IMR-90 (cell line): Measurements from ENCODE around the gene ZNF282.

ENCODE experiments used
- BHLHE40 ChIP-seq: fragments of 150-350 bp; IDR thresholded peaks from 2 replicates; pipeline ENCODE4 v1.6.1; 2016; ENCODE audit warnings: mild to moderate bottlenecking, low read depth, low read length
- CEBPB ChIP-seq: IDR thresholded peaks from 2 replicates; pipeline ENCODE4 v1.6.1; 2012; ENCODE audit warnings: low read depth, low read length, improper control_type of control experiment
- CHD1 ChIP-seq: IDR thresholded peaks from 2 replicates; pipeline ENCODE4 v1.6.1; 2012; ENCODE audit warnings: low read depth, low read length, improper control_type of control experiment
- CTCF ChIP-seq: conservative IDR thresholded peaks from 2 replicates; pipeline ENCODE4 v1.5.1; 2012; ENCODE audit warnings: mild to moderate bottlenecking, low read depth, low read length, improper control_type of control experiment
- FOS ChIP-seq: fragments of 150-350 bp; IDR thresholded peaks from 2 replicates; pipeline ENCODE4 v1.6.1; 2016; ENCODE audit warnings: low read depth, low read length
- MAZ ChIP-seq: IDR thresholded peaks from 2 replicates; pipeline ENCODE4 v1.6.1; 2012; ENCODE audit warnings: low read depth, mild to moderate bottlenecking, low read length, improper control_type of control experiment, moderate library complexity, borderline replicate concordance
- MXI1 ChIP-seq: IDR thresholded peaks from 2 replicates; pipeline ENCODE4 v1.6.1; 2012; ENCODE audit warnings: low read depth, mild to moderate bottlenecking, low read length, moderate library complexity, borderline replicate concordance
- NFE2L2 ChIP-seq: fragments of 150-350 bp; IDR thresholded peaks from 2 replicates; pipeline ENCODE4 v1.6.1; 2016; ENCODE audit warnings: low read depth, mild to moderate bottlenecking, low read length
- POLR2A ChIP-seq: IDR thresholded peaks from 2 replicates; pipeline ENCODE4 v1.6.1; 2012; ENCODE audit warnings: mild to moderate bottlenecking, low read depth, low read length
- RAD21 ChIP-seq: IDR thresholded peaks from 2 replicates; pipeline ENCODE4 v1.6.1; 2012; ENCODE audit warnings: low read length, improper control_type of control experiment
- RFX5 ChIP-seq: IDR thresholded peaks from 2 replicates; pipeline ENCODE4 v1.8.0; 2012; ENCODE audit warnings: low read depth, mild to moderate bottlenecking, low read length, moderate library complexity
- SMC3 ChIP-seq: fragments of 150-350 bp; IDR thresholded peaks from 2 replicates; pipeline ENCODE4 v1.6.1; 2016; ENCODE audit warnings: low read depth, mild to moderate bottlenecking, antibody characterized with exemption, low read length, moderate library complexity
- USF2 ChIP-seq: fragments of 150-350 bp; IDR thresholded peaks from 2 replicates; pipeline ENCODE4 v1.6.1; 2017; ENCODE audit warnings: mild to moderate bottlenecking, antibody characterized with exemption, low read length, low read depth

GRCh38 chr7:149220534-149220933, 25.2 kb downstream of the ZNF282 start:
- no peak for TF ChIP-seq CTCF
- TF ChIP-seq RFX5: no peak
- TF ChIP-seq MXI1: no peak
- peak; percentile 67 for TF ChIP-seq CEBPB
- no peak for TF ChIP-seq NFE2L2
- TF ChIP-seq MAZ: no peak
- no peak for TF ChIP-seq BHLHE40
- TF ChIP-seq USF2: no peak
- TF ChIP-seq FOS: no peak
- TF ChIP-seq POLR2A: no peak
- no peak for TF ChIP-seq CHD1
- TF ChIP-seq RAD21: no peak
- no peak for TF ChIP-seq SMC3
